Sigmoid colon (tissue), 4 donors: ENCODE data around the gene BPIFA2.

Source experiments
- POLR2A ChIP-seq, 2 donors: fragments of 450-650 bp; IDR thresholded peaks; one replicate each; pipeline ENCODE4 v1.6.1; 2016; ENCODE audit warnings: antibody characterized with exemption in 2 of 2, mild to moderate bottlenecking in 2 of 2, moderate library complexity in 2 of 2
- POLR2AphosphoS5 ChIP-seq, 4 donors: sonication (generic); formaldehyde crosslinking; IDR thresholded peaks; one replicate each; pipeline ENCODE4 v1.6.1; 2017; ENCODE audit warnings: antibody characterized with exemption in 4 of 4
- TF ChIP-seq, protein P1 (sequence below), 4 experiments: fragments of 450-650 bp in 3 of 4; fragments of 200-600 bp in 1 of 4; IDR thresholded peaks; one replicate each; pipeline ENCODE4 v1.5.1; 2016 to 2019; ENCODE audit warnings: antibody characterized with exemption in 4 of 4, mild to moderate bottlenecking in 3 of 4, moderate library complexity in 2 of 4

- TF ChIP-seq, protein P1, sequence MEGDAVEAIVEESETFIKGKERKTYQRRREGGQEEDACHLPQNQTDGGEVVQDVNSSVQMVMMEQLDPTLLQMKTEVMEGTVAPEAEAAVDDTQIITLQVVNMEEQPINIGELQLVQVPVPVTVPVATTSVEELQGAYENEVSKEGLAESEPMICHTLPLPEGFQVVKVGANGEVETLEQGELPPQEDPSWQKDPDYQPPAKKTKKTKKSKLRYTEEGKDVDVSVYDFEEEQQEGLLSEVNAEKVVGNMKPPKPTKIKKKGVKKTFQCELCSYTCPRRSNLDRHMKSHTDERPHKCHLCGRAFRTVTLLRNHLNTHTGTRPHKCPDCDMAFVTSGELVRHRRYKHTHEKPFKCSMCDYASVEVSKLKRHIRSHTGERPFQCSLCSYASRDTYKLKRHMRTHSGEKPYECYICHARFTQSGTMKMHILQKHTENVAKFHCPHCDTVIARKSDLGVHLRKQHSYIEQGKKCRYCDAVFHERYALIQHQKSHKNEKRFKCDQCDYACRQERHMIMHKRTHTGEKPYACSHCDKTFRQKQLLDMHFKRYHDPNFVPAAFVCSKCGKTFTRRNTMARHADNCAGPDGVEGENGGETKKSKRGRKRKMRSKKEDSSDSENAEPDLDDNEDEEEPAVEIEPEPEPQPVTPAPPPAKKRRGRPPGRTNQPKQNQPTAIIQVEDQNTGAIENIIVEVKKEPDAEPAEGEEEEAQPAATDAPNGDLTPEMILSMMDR (IDR thresholded peaks at IDR 0.05): no peak
- no peak for TF ChIP-seq POLR2AphosphoS5 (IDR thresholded peaks at IDR 0.05)
- no peak for TF ChIP-seq POLR2A (IDR thresholded peaks at IDR 0.05)
Measured at GRCh38 chr20:33154252-33154651, 13.7 kb upstream of the BPIFA2 start.
